Uterus (tissue), 2 donors: ENCODE data around the gene ZNF326.

ENCODE experiments used
- POLR2A ChIP-seq, 2 donors: fragments of 450-650 bp; IDR thresholded peaks; one replicate each; pipeline ENCODE4 v1.6.1; 2016; ENCODE audit warnings: antibody characterized with exemption in 2 of 2, mild to moderate bottlenecking in 1 of 2, moderate library complexity in 1 of 2
- TF ChIP-seq, protein P1 (sequence below), 4 experiments: fragments of 200-600 bp in 2 of 4; fragments of 450-650 bp in 2 of 4; sonication (generic) in 2 of 4; IDR thresholded peaks; one replicate each; pipeline ENCODE4 v1.5.1; 2016 to 2019; ENCODE audit warnings: antibody characterized with exemption in 4 of 4, mild to moderate bottlenecking in 2 of 4, moderate library complexity in 1 of 4

DNA sequence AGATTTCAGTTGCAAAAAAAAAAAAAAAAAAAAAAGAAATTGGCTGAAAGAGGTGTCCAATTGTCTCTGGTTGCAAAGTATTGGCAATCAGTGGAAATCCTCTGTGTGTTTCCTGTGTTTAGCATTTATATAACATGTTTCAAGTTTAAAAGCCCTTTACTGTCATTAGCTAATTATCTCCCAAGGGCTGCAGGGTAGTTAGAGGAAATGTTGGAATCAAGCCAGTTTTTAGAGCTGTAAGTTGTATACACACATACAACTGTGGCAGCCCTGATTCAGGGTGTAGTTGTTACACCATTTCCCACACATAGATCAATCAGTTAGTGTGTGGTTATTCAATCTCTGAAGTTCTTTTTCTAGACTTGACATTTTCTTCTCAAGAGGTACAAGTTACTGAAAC lies 8.9 kb upstream of the ZNF326 start:
- TF ChIP-seq, protein P1, sequence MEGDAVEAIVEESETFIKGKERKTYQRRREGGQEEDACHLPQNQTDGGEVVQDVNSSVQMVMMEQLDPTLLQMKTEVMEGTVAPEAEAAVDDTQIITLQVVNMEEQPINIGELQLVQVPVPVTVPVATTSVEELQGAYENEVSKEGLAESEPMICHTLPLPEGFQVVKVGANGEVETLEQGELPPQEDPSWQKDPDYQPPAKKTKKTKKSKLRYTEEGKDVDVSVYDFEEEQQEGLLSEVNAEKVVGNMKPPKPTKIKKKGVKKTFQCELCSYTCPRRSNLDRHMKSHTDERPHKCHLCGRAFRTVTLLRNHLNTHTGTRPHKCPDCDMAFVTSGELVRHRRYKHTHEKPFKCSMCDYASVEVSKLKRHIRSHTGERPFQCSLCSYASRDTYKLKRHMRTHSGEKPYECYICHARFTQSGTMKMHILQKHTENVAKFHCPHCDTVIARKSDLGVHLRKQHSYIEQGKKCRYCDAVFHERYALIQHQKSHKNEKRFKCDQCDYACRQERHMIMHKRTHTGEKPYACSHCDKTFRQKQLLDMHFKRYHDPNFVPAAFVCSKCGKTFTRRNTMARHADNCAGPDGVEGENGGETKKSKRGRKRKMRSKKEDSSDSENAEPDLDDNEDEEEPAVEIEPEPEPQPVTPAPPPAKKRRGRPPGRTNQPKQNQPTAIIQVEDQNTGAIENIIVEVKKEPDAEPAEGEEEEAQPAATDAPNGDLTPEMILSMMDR (IDR thresholded peaks at IDR 0.05) = no peak
- TF ChIP-seq POLR2A (IDR thresholded peaks at IDR 0.05) = no peak
